SK-N-SH (cell line): Measurements from ENCODE around the gene COL5A2. TPM values are rescaled to one million over a fixed set of nuclear protein-coding genes. Genes with fewer than 3 reads are reported as not detected.

Source experiments
- CHD2 ChIP-seq: fragments of 150-350 bp; IDR thresholded peaks from 2 replicates; pipeline ENCODE4 v1.6.1; 2018; ENCODE audit warnings: low read length; ENCODE audit not compliant: partially characterized antibody
- ELF1 ChIP-seq: IDR thresholded peaks from 2 replicates; pipeline ENCODE4 v1.4.0; 2012
- EZH2phosphoT487 ChIP-seq: fragments of 200-600 bp; sonication (generic); IDR thresholded peaks from 2 replicates; pipeline ENCODE4 v1.6.1; 2017; ENCODE audit warnings: low read depth, mixed run types, mild to moderate bottlenecking, antibody characterized with exemption, moderate library complexity, borderline replicate concordance
- FOSL2 ChIP-seq: IDR thresholded peaks from 2 replicates; pipeline ENCODE4 v1.4.0; 2012; ENCODE audit warnings: low read depth, mild to moderate bottlenecking, moderate library complexity, borderline replicate concordance
- FOXJ3 ChIP-seq: sonication (generic); formaldehyde crosslinking; IDR thresholded peaks from 2 replicates; pipeline ENCODE4 v1.5.1; 2020; ENCODE audit warnings: mild to moderate bottlenecking, missing genetic modification reagents
- GATA2 ChIP-seq: sonication (generic); formaldehyde crosslinking; IDR thresholded peaks from 2 replicates; pipeline ENCODE4 v1.5.0; 2020; ENCODE audit warnings: mild to moderate bottlenecking, missing genetic modification reagents
- JUND ChIP-seq: IDR thresholded peaks from 2 replicates; pipeline ENCODE4 v1.4.0; 2012
- MAX ChIP-seq: IDR thresholded peaks from 2 replicates; pipeline ENCODE4 v1.4.0; 2012; ENCODE audit warnings: low read depth
- MEF2A ChIP-seq: IDR thresholded peaks from 2 replicates; pipeline ENCODE4 v1.4.0; 2012; ENCODE audit warnings: low read depth, borderline replicate concordance
- PBX3 ChIP-seq: IDR thresholded peaks from 2 replicates; pipeline ENCODE4; 2012
- RAD21 ChIP-seq: IDR thresholded peaks from 2 replicates; pipeline ENCODE4 v1.6.1; 2012; ENCODE audit warnings: mild to moderate bottlenecking, low read length
- REST ChIP-seq: IDR thresholded peaks from 2 replicates; pipeline ENCODE4 v1.6.1; 2012; ENCODE audit warnings: mild to moderate bottlenecking, low read depth, low read length, moderate library complexity
- RXRA ChIP-seq: IDR thresholded peaks from 2 replicates; pipeline ENCODE4 v1.4.0; 2012; ENCODE audit warnings: low read depth, mild to moderate bottlenecking, borderline replicate concordance
- SMC3 ChIP-seq: IDR thresholded peaks from 2 replicates; pipeline ENCODE4 v1.6.1; 2012; ENCODE audit warnings: low read depth, low read length, improper control_type of control experiment
- TAF1 ChIP-seq: IDR thresholded peaks from 2 replicates; pipeline ENCODE4 v1.6.1; 2012; ENCODE audit warnings: low read depth, mild to moderate bottlenecking, low read length, moderate library complexity, borderline replicate concordance
- TCF12 ChIP-seq: IDR thresholded peaks from 2 replicates; pipeline ENCODE4 v1.4.0; 2012
- TEAD4 ChIP-seq: IDR thresholded peaks from 2 replicates; pipeline ENCODE4 v1.4.0; 2012; ENCODE audit warnings: mild to moderate bottlenecking, borderline replicate concordance; ENCODE audit not compliant: insufficient read depth
- USF1 ChIP-seq: IDR thresholded peaks from 2 replicates; pipeline ENCODE4 v1.4.0; 2012; ENCODE audit warnings: low read depth, borderline replicate concordance
- ZBTB33 ChIP-seq: IDR thresholded peaks from 2 replicates; pipeline ENCODE4 v1.4.0; 2012; ENCODE audit warnings: low read depth, borderline replicate concordance
- polyA plus RNA-seq, 3 experiments: library from polyadenylated mRNA; depleted of rRNA; stranded (reverse); fragments of >200 nt; gene quantifications; 2 replicates each; pipeline ENCODE4 v1.2.3, GENCODE V29; 2012
- TF ChIP-seq, protein P1 (sequence below): fragments of 150-350 bp; IDR thresholded peaks from 2 replicates; pipeline ENCODE4 v1.6.1; 2016; ENCODE audit warnings: mild to moderate bottlenecking, low read depth, low read length
- TF ChIP-seq, protein P2 (sequence below): fragments of 150-350 bp; IDR thresholded peaks from 2 replicates; pipeline ENCODE4 v1.6.1; 2017; ENCODE audit warnings: antibody characterized with exemption, low read length, low read depth, borderline replicate concordance

COL5A2 gene
- polyA plus RNA-seq, 1 of the 3 experiments (the other 2 are of a cell fraction) = 20.4 TPM

GRCh38 chr2:188986839-188987238 is 192.7 kb downstream of the COL5A2 start (continued):
- TF ChIP-seq ZBTB33 = 0 out of 2 replicates have a peak, but pooled peaks have one; percentile 26
- no peak for TF ChIP-seq USF1
- 0 out of 2 replicates have a peak, but pooled peaks have one; percentile 70 for TF ChIP-seq RXRA
- peak; percentile 82; the same call in 1 of the 2 replicates for TF ChIP-seq TEAD4
- peak; percentile 97 for TF ChIP-seq PBX3
- peak; percentile 79 for TF ChIP-seq FOSL2
- no peak for TF ChIP-seq REST
- peak; percentile 81 for TF ChIP-seq GATA2 (CRISPR knock-in tag)
- TF ChIP-seq, protein P1, sequence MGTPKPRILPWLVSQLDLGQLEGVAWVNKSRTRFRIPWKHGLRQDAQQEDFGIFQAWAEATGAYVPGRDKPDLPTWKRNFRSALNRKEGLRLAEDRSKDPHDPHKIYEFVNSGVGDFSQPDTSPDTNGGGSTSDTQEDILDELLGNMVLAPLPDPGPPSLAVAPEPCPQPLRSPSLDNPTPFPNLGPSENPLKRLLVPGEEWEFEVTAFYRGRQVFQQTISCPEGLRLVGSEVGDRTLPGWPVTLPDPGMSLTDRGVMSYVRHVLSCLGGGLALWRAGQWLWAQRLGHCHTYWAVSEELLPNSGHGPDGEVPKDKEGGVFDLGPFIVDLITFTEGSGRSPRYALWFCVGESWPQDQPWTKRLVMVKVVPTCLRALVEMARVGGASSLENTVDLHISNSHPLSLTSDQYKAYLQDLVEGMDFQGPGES = no peak
- TF ChIP-seq, protein P2, sequence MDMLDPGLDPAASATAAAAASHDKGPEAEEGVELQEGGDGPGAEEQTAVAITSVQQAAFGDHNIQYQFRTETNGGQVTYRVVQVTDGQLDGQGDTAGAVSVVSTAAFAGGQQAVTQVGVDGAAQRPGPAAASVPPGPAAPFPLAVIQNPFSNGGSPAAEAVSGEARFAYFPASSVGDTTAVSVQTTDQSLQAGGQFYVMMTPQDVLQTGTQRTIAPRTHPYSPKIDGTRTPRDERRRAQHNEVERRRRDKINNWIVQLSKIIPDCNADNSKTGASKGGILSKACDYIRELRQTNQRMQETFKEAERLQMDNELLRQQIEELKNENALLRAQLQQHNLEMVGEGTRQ = no peak
- TF ChIP-seq MEF2A = no peak; the same call in 1 of the 2 replicates
- TF ChIP-seq MAX = no peak
- no peak for TF ChIP-seq TAF1
- no peak for TF ChIP-seq EZH2phosphoT487
- TF ChIP-seq ELF1 = no peak
- no peak for TF ChIP-seq SMC3
- TF ChIP-seq FOXJ3 (CRISPR knock-in tag) = no peak
- TF ChIP-seq TCF12 = peak; percentile 95
- no peak for TF ChIP-seq RAD21
- TF ChIP-seq JUND = peak; percentile 90
- TF ChIP-seq CHD2 = peak; percentile 30
